ENCODE data around the gene FGR.

The FGR gene

DNA sequence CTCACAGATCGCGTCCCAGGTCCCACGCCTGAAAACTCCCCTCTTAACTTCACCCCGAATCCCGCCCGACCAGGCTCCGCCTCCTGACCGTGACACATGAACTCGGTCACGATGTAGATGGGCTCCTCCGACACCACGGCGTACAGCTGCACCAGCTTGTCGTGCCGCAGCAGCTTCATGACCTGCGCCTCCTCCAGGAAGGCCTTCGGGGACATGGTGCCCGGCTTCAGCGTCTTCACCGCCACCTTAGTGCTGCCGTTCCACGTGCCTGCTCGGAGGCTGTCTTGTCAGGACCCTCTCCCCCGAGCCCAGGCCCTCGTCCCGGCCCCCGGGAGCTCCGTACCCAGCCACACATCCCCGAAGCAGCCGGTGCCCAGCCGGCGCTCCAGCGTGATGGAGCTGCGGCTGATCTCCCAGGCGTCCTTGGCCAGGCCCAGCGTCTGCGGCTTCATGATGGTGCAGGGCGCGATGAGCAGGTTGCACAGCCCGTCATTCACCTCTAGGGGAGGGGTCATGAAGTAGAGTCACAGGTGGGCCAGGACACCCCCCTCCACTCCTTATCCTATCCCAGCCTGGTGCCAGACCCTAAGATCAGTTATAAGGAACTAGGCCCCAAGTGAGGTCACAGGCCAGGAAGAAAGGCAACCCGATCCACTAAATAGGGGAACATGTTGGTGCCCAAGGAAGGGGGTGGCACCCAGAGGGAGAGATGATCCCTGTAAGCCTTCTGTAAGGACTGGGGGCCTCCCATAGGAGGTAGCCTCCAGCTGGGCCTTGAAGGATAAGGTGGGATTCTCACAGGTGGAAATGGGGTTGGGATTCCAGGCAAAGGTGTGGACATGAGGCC lies 19.4 kb downstream of the FGR start:
- DNase-seq, result no peak

DNA sequence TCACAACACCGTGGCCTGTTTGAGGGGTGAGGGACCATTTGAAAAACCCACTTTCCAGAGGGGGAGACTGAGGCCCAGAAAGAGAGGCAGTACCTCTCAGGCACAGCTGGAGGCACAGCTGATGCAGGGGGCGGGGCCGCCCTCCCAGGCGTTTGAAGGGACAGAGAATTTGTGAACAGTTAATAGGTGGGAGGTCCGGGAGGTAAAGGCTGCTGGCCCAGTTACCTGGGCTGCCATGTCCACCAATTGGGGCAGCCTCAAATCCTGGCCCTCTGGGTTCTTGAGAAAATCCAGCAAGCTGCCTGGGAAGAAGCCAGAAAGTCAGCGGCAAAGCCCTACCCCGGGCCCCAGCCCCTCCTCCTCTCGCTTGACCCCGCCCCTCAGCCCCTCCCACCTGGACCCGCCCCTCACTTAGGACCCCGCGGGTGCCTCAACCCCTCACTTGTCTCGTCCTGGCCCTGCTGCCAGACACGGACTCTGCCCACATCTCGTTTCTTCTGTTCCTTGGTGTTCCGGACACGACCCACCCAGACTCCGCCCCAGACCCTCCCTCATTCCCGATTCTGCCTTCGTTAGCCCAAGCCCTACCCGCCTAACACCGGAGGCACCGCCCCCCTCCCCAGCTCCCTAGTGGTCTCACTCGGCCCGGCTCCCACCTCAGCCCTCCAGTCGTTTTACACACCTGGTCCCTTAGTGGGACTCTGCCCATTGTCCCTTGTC lies 20.2 kb downstream of the FGR start:
- DNase-seq, result no peak

GRCh38 chr1:27614043-27614624 lies 20.9 kb downstream of the FGR start:
- no peak for DNase-seq

DNA sequence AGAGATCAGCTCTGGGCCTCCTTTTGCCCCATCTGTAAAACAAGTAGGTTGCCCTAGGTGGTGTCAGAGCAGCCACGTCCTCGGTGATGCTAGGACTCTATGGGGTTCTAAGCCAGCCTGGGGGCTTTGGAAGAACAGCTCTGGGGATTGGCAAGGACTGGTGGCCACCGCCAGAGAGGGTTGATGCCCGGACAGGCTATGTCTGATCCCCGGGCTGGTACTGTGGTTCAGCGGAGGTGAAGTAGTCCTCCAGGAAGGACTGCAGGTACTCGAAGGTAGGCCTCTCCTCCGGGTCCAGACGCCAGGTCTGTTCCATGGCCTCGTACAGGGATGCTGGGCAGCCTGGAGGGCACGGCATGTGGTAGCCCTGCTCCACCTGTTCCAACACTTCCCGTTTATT lies 22.3 kb downstream of the FGR start:
- DNase-seq, result no peak

- no peak for DNase-seq
These were observed 23.5 kb downstream of the FGR start for GRCh38 chr1:27611450-27611849.

DNA sequence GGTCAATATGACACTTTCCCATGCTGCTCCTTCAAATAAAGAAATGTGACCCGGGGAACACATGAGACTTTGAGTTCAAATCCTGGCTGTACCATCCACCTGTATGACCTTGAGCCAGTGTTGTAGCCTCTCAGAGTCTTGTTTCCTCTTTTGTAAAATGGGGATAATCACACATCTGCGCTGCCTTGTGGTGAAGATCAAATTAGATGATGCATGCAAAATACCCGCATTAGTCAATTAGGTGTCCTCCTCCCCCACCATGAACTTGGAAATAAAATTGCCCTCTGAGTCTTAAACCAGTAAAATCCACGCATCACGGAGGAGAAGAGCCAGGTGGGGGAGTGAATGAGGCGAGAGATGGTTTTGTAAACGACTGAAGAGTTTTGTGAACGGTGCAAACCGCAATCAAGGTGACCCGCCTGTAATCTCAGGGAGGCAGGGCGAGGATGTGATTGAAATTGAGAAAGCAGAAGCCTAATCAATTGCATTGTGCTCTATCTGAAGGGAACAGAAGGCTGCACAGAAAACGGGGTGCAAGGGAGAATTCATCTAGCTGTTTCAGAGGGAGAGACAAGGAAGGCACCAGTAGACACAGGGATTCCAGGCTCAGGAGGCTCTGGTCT lies 25.3 kb downstream of the FGR start:
- no peak for DNase-seq

GRCh38 chr1:27609210-27609555 lies 25.8 kb downstream of the FGR start:
- no peak for DNase-seq

DNA sequence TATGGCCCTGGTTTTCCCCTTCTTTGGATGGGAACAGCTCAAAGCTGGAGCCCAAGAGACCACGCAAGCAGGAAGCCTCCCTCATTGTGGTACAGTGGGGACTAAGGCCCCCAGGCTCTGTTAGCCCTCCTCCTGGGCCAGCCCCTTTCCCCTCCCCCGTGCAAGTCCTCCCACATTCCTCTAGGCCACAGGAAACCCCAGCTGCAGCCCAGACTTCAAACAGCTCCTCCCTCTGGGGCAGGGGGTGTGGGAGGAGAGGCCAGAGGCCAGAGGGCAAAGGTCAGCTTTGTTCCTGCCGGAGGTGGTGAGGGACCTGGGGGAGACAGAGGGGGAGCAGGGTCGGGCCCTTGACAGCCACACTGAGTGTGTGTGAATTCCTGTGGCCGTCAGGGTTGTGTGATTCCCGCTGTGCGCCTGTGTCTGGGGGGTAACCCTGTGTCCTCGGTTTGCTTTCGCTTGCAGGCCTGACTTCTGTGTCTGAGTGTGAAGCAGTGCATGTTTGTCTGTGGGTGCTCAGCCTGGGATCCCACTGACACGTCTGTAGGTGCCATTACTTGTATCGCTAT lies 27.7 kb downstream of the FGR start:
- no peak for DNase-seq

GRCh38 chr1:27606708-27607238 lies 28.2 kb downstream of the FGR start:
- no peak for DNase-seq

GRCh38 chr1:27605796-27606707 lies 28.9 kb downstream of the FGR start:
- peak; percentile 64 for DNase-seq

- DNase-seq, result no peak
These were observed 29.7 kb downstream of the FGR start for GRCh38 chr1:27605300-27605766.

- no peak for DNase-seq
These were observed 30.2 kb downstream of the FGR start for GRCh38 chr1:27604579-27605299.

DNA sequence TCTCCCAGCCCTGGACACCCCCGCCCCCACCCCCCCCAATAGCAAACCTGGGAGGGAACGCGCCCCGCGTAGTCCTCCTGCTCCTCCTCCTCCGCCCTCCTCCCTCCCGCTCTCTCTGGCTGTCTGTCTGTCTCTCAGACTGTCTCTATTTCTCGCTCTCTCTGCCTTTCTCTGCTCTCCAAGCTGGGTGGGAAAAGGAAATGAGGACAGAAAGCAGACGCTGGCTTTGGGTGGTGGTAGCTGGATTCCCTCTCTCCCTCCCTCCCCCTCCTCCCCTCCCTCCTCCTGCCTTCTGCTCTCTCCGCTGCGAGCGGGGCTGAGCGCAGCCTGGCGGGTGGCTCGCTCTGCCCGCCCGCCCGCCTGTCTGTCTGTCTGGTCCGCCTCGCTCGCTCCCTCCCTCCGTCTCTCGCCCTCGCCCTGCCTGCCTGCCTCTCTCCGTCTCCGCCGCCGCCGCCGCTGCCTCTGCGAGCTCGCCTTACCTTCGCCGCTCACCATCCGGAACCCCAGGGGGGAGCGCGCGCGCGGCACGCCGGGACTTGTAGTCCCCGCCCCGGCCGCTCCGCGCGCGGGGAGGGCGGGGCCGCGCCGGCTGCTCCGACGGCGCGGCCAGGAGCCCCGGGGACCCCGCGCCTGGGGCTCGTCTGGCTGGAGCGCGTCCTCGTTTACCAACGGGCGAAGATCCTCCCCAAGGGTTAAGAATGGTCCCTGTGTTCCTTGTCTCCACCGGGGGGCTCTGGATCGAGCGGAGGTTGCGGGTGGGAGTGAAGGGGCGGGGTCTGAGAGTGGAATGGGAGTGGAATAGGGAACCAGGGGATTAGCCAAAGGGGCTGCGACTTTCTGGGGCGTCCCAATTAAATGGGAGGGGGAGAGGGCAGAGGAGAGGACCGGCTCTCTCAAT lies 31.1 kb downstream of the FGR start, which contains the start of gene AHDC1:
Gene AHDC1 (minus strand): TSS at position 464 of the 898 bp plus-strand sequence. CDS start 52,029 bp downstream, outside the sequence.
- peak; percentile 76 for DNase-seq

- no peak for DNase-seq
These were observed 31.7 kb downstream of the FGR start for GRCh38 chr1:27603309-27603680.

- DNase-seq, result peak; percentile 27
These were observed 32.3 kb downstream of the FGR start for GRCh38 chr1:27602462-27603308.

GRCh38 chr1:27601771-27602461 lies 33.1 kb downstream of the FGR start:
- DNase-seq, result no peak

DNA sequence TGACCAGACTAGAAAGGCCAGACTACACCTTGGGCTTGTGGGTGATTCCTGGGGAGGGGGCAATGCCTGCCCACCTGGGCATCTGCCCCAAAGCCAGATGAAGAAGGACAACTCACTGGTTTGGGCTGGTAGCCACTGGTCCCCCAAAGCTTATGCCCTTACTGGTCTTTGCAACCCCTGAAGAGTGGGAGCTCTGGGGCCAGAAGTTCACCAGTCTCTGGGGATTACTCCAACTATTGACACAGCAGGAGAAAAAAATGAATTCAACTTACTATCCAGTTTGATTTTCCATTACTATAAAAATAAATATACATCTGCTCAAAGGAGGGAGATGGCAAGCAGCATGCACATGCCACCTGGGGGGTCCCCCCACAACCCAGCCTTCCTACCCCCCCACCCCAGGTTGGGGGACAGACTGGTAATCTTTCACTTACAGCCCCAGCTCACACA lies 33.6 kb downstream of the FGR start:
- no peak for DNase-seq

All from DMS79 (cell line).